HEK293 (cell line): ENCODE data around the gene CEP43.

Source experiments
- CTCF ChIA-PET: fragments of 350-600 bp; formaldehyde crosslinking; extraction: SDS; loops from one replicate; lab custom pipeline; 2021; ENCODE audit warnings: antibody characterized with exemption; lab: Yijun Ruan, JAX
- POLR2A ChIA-PET: fragments of 300-600 bp; formaldehyde crosslinking; extraction: SDS; loops from one replicate; lab custom pipeline; 2020; ENCODE audit warnings: antibody characterized with exemption, inconsistent platforms; lab: Yijun Ruan, JAX
- H3K27ac ChIP-seq: fragments of 200-500 bp; sonication (Bioruptor generic); 2 replicates; pipeline ENCODE4 v1.5.1; 2014; ENCODE audit warnings: low read depth, low read length, control low read depth, inconsistent platforms; ENCODE audit errors: extremely low read depth
- H3K36me3 ChIP-seq, 2 experiments: fragments of 200-500 bp in 1 of 2; sonication (Bioruptor generic) in 1 of 2; 1 replicate in 1 of 2; 2 replicates in 1 of 2; pipeline ENCODE4 v1.5.1; 2014 to 2017; ENCODE audit warnings: inconsistent platforms in 2 of 2, low read length in 2 of 2; ENCODE audit not compliant: control insufficient read depth in 2 of 2, insufficient read depth in 1 of 2
- H3K4me1 ChIP-seq: fragments of 200-500 bp; sonication (Bioruptor generic); 2 replicates; pipeline ENCODE4 v1.5.1; 2014; ENCODE audit warnings: mild to moderate bottlenecking, low read length, inconsistent platforms; ENCODE audit not compliant: control insufficient read depth, insufficient read depth
- H3K4me3 ChIP-seq: 2 replicates; pipeline ENCODE4 v1.5.1; 2011; ENCODE audit warnings: low read depth, mild to moderate bottlenecking, control low read depth, low read length, moderate library complexity
- H3K9me3 ChIP-seq: fragments of 200-500 bp; sonication (Bioruptor generic); 2 replicates; pipeline ENCODE4 v1.5.1; 2014; ENCODE audit warnings: low read depth, low read length, inconsistent platforms; ENCODE audit not compliant: control insufficient read depth, insufficient read depth
- BCL6B ChIP-seq: fragments of 450-650 bp; formaldehyde crosslinking; IDR thresholded peaks from 2 replicates; pipeline ENCODE4 v1.5.1; 2017; ENCODE audit warnings: missing biosample characterization, missing genetic modification characterization
- ELK4 ChIP-seq: IDR thresholded peaks from 2 replicates; pipeline ENCODE4 v1.6.1; 2011; ENCODE audit warnings: mild to moderate bottlenecking, low read depth, low read length, borderline replicate concordance
- IKZF3 ChIP-seq: fragments of 450-650 bp; IDR thresholded peaks from 2 replicates; pipeline ENCODE4 v1.5.0; 2018; ENCODE audit warnings: missing biosample characterization, mild to moderate bottlenecking, missing genetic modification characterization, moderate library complexity
- KLF1 ChIP-seq: fragments of 450-650 bp; formaldehyde crosslinking; IDR thresholded peaks from 2 replicates; pipeline ENCODE4 v1.5.1; 2016; ENCODE audit warnings: missing biosample characterization, missing genetic modification characterization
- PRDM10 ChIP-seq: fragments of 450-650 bp; formaldehyde crosslinking; IDR thresholded peaks from 2 replicates; pipeline ENCODE4 v1.5.1; 2016; ENCODE audit warnings: missing biosample characterization, missing genetic modification characterization
- SP3 ChIP-seq: fragments of 450-650 bp; formaldehyde crosslinking; IDR thresholded peaks from 2 replicates; pipeline ENCODE4 v1.5.1; 2016; ENCODE audit warnings: missing biosample characterization, missing genetic modification characterization
- SP7 ChIP-seq: fragments of 450-650 bp; formaldehyde crosslinking; IDR thresholded peaks from 2 replicates; pipeline ENCODE4 v1.5.1; 2016; ENCODE audit warnings: missing biosample characterization, missing genetic modification characterization
- ZBTB1 ChIP-seq: fragments of 450-650 bp; formaldehyde crosslinking; IDR thresholded peaks from 2 replicates; pipeline ENCODE4 v1.5.1; 2016; ENCODE audit warnings: missing biosample characterization, missing genetic modification characterization
- ZNF133 ChIP-seq: fragments of 450-650 bp; formaldehyde crosslinking; IDR thresholded peaks from 2 replicates; pipeline ENCODE4 v1.5.1; 2016; ENCODE audit warnings: missing biosample characterization, missing genetic modification characterization
- ZNF175 ChIP-seq: fragments of 450-650 bp; formaldehyde crosslinking; IDR thresholded peaks from 2 replicates; pipeline ENCODE4 v1.5.1; 2016; ENCODE audit warnings: missing biosample characterization, missing genetic modification characterization
- ZNF202 ChIP-seq: fragments of 450-650 bp; formaldehyde crosslinking; IDR thresholded peaks from 2 replicates; pipeline ENCODE4 v1.5.1; 2016; ENCODE audit warnings: missing biosample characterization, missing genetic modification characterization, borderline replicate concordance
- ZNF292 ChIP-seq: fragments of 450-650 bp; formaldehyde crosslinking; IDR thresholded peaks from 2 replicates; pipeline ENCODE4 v1.5.1; 2016; ENCODE audit warnings: low read depth, missing biosample characterization, missing genetic modification characterization, borderline replicate concordance
- ZNF48 ChIP-seq: fragments of 450-650 bp; formaldehyde crosslinking; IDR thresholded peaks from 2 replicates; pipeline ENCODE4 v1.5.1; 2016; ENCODE audit warnings: missing biosample characterization, missing genetic modification characterization
- ZNF560 ChIP-seq: fragments of 450-650 bp; formaldehyde crosslinking; IDR thresholded peaks from 2 replicates; pipeline ENCODE4 v1.5.1; 2017; ENCODE audit warnings: missing biosample characterization, missing genetic modification characterization, borderline replicate concordance
- ZNF707 ChIP-seq: fragments of 450-650 bp; formaldehyde crosslinking; IDR thresholded peaks from 2 replicates; pipeline ENCODE4 v1.5.1; 2016; ENCODE audit warnings: missing biosample characterization, missing genetic modification characterization
- ZSCAN30 ChIP-seq: fragments of 450-650 bp; IDR thresholded peaks from 2 replicates; pipeline ENCODE4 v1.5.1; 2018; ENCODE audit warnings: missing biosample characterization, mild to moderate bottlenecking, missing genetic modification characterization, moderate library complexity
- TF ChIP-seq, protein P1 (sequence below): fragments of 450-650 bp; formaldehyde crosslinking; IDR thresholded peaks from 2 replicates; pipeline ENCODE4 v1.5.1; 2016; ENCODE audit warnings: missing biosample characterization, missing genetic modification characterization, borderline replicate concordance
- TF ChIP-seq, protein P2 (sequence below): fragments of 450-650 bp; formaldehyde crosslinking; conservative IDR thresholded peaks from 2 replicates; pipeline ENCODE4 v1.5.1; 2016; ENCODE audit warnings: low read depth, missing biosample characterization, missing genetic modification characterization
- TF ChIP-seq, protein P3 (sequence below): fragments of 450-650 bp; formaldehyde crosslinking; IDR thresholded peaks from 2 replicates; pipeline ENCODE4; 2016; ENCODE audit warnings: missing biosample characterization, missing genetic modification characterization

The CEP43 gene

DNA sequence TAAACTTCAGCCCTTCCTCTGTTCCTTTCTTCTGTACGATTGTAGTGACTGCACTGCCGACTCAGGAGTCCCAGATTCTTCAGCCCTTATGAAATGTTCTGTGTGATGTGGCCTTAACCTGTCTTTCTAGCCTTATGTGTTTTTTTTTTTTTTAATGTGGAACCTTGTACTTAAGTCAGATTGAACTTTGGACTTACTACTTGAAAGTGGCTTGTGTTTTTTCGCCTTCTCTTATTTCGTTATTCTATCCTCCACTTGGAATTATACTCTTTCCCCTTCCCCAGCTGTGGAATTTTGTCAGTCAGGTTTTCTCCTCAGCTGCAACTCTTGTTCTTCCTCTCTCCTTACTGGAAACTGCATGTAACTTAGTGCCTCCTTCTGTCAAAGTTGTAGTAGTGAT is 8.8 kb downstream of the CEP43 start:
- H3K4me1 ChIP-seq: no peaks in the 10 kb centered on the region
- CTCF ChIA-PET: interaction anchor here (0.6 to 1.6 kb wide), 4 partner anchors 9 to 134 kb away, joined by 3 to 5 read pairs (median 3); partner anchors contain the start of gene CEP43
- TF ChIP-seq ZNF175 (tag by site-specific recombination) (no peak), SP3 (no peak), IKZF3 (tag by site-specific recombination) (no peak), ZSCAN30 (tag by site-specific recombination) (no peak), ZNF292 (no peak), ZNF133 (no peak), ZNF707 (tag by site-specific recombination) (no peak), KLF1 (tag by site-specific recombination) (no peak), ZNF48 (tag by site-specific recombination) (no peak), ZNF560 (tag by site-specific recombination) (no peak), ELK4 (no peak), BCL6B (tag by site-specific recombination) (no peak), ZNF202 (tag by site-specific recombination) (no peak), PRDM10 (no peak), SP7 (tag by site-specific recombination) (no peak), ZBTB1 (no peak)
- TF ChIP-seq, protein P1, sequence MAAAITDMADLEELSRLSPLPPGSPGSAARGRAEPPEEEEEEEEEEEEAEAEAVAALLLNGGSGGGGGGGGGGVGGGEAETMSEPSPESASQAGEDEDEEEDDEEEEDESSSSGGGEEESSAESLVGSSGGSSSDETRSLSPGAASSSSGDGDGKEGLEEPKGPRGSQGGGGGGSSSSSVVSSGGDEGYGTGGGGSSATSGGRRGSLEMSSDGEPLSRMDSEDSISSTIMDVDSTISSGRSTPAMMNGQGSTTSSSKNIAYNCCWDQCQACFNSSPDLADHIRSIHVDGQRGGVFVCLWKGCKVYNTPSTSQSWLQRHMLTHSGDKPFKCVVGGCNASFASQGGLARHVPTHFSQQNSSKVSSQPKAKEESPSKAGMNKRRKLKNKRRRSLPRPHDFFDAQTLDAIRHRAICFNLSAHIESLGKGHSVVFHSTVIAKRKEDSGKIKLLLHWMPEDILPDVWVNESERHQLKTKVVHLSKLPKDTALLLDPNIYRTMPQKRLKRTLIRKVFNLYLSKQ (tag by site-specific recombination): no peak
- TF ChIP-seq, protein P2, sequence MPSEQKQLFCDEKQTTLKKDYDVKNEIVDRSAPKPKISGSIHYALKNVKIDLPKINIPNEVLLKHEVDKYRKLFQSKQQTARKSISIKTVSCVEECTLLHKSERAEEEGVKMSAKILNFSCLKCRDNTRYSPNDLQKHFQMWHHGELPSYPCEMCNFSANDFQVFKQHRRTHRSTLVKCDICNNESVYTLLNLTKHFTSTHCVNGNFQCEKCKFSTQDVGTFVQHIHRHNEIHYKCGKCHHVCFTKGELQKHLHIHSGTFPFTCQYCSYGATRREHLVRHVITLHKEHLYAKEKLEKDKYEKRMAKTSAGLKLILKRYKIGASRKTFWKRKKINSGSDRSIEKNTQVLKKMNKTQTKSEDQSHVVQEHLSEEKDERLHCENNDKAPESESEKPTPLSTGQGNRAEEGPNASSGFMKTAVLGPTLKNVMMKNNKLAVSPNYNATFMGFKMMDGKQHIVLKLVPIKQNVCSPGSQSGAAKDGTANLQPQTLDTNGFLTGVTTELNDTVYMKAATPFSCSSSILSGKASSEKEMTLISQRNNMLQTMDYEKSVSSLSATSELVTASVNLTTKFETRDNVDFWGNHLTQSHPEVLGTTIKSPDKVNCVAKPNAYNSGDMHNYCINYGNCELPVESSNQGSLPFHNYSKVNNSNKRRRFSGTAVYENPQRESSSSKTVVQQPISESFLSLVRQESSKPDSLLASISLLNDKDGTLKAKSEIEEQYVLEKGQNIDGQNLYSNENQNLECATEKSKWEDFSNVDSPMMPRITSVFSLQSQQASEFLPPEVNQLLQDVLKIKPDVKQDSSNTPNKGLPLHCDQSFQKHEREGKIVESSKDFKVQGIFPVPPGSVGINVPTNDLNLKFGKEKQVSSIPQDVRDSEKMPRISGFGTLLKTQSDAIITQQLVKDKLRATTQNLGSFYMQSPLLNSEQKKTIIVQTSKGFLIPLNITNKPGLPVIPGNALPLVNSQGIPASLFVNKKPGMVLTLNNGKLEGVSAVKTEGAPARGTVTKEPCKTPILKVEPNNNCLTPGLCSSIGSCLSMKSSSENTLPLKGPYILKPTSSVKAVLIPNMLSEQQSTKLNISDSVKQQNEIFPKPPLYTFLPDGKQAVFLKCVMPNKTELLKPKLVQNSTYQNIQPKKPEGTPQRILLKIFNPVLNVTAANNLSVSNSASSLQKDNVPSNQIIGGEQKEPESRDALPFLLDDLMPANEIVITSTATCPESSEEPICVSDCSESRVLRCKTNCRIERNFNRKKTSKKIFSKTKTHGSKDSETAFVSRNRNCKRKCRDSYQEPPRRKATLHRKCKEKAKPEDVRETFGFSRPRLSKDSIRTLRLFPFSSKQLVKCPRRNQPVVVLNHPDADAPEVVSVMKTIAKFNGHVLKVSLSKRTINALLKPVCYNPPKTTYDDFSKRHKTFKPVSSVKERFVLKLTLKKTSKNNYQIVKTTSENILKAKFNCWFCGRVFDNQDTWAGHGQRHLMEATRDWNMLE: no peak
- TF ChIP-seq, protein P3, sequence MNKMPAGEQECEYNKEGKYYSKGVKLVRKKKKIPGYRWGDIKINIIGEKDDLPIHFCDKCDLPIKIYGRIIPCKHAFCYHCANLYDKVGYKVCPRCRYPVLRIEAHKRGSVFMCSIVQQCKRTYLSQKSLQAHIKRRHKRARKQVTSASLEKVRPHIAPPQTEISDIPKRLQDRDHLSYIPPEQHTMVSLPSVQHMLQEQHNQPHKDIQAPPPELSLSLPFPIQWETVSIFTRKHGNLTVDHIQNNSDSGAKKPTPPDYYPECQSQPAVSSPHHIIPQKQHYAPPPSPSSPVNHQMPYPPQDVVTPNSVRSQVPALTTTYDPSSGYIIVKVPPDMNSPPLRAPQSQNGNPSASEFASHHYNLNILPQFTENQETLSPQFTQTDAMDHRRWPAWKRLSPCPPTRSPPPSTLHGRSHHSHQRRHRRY (tag by site-specific recombination): no peak
- no peaks in the 10 kb centered on the region for H3K9me3 ChIP-seq
- H3K27ac ChIP-seq: no peak overlapping the region
- H3K4me3 ChIP-seq: no peak overlapping the region
- peaks cover 50 to 95% of the 10 kb centered on the region in 2 experiments for H3K36me3 ChIP-seq
- POLR2A ChIA-PET: interaction anchor here (2.9 kb wide), 1 partner anchor 8 kb away, joined by 14 read pairs; the partner anchor contains the start of gene CEP43
